Cardiac muscle cell (in vitro differentiated cells and primary cell): ENCODE results near the gene RADIL. TPM values are rescaled to one million over a fixed set of nuclear protein-coding genes. Genes with fewer than 3 reads are reported as not detected.

ENCODE experiments used
- DNase-seq, 2 donors: peaks; one replicate each; pipeline versions ENCODE4 v3.0.0 to v3.0.0-alpha.2; 2010 to 2017; ENCODE audit warnings: low read depth in 1 of 2, low spot score in 1 of 2
- H3K27ac ChIP-seq: fragments of 200-600 bp; sonication (generic); 2 replicates; pipeline ENCODE4 v1.5.1; 2016
- H3K27me3 ChIP-seq: fragments of 200-600 bp; sonication (generic); 2 replicates; pipeline ENCODE4 v1.6.0; 2016; ENCODE audit warnings: control low read depth
- H3K36me3 ChIP-seq: fragments of 200-600 bp; sonication (generic); 2 replicates; pipeline ENCODE4 v1.5.1; 2016; ENCODE audit warnings: control low read depth
- H3K4me1 ChIP-seq: fragments of 200-600 bp; sonication (generic); 2 replicates; pipeline ENCODE4 v1.8.1; 2017; ENCODE audit warnings: low read depth, mild to moderate bottlenecking, mixed run types
- H3K4me3 ChIP-seq: fragments of 200-600 bp; sonication (generic); 2 replicates; pipeline ENCODE4 v1.5.1; 2016; ENCODE audit warnings: mild to moderate bottlenecking
- H3K9me3 ChIP-seq: fragments of 200-600 bp; sonication (generic); 2 replicates; pipeline ENCODE4 v1.5.1; 2017; ENCODE audit warnings: low read depth, mild to moderate bottlenecking, control low read depth
- CTCF ChIP-seq: IDR thresholded peaks from 2 replicates; pipeline ENCODE4 v1.5.1; 2012; ENCODE audit warnings: low read depth, mild to moderate bottlenecking, low read length
- polyA plus RNA-seq: library from polyadenylated mRNA; unstranded; fragments of >200 nt; fragmentation: Nextera tagmentation; extraction: Ambion mirVana; gene quantifications from 2 replicates; pipeline ENCODE4 v1.2.1, GENCODE V29; 2016
- total RNA-seq: library from RNA; depleted of rRNA; stranded (reverse); fragments of >200 nt; gene quantifications from 2 replicates; pipeline ENCODE4 v1.2.3, GENCODE V29; 2016

The RADIL gene, protein sequence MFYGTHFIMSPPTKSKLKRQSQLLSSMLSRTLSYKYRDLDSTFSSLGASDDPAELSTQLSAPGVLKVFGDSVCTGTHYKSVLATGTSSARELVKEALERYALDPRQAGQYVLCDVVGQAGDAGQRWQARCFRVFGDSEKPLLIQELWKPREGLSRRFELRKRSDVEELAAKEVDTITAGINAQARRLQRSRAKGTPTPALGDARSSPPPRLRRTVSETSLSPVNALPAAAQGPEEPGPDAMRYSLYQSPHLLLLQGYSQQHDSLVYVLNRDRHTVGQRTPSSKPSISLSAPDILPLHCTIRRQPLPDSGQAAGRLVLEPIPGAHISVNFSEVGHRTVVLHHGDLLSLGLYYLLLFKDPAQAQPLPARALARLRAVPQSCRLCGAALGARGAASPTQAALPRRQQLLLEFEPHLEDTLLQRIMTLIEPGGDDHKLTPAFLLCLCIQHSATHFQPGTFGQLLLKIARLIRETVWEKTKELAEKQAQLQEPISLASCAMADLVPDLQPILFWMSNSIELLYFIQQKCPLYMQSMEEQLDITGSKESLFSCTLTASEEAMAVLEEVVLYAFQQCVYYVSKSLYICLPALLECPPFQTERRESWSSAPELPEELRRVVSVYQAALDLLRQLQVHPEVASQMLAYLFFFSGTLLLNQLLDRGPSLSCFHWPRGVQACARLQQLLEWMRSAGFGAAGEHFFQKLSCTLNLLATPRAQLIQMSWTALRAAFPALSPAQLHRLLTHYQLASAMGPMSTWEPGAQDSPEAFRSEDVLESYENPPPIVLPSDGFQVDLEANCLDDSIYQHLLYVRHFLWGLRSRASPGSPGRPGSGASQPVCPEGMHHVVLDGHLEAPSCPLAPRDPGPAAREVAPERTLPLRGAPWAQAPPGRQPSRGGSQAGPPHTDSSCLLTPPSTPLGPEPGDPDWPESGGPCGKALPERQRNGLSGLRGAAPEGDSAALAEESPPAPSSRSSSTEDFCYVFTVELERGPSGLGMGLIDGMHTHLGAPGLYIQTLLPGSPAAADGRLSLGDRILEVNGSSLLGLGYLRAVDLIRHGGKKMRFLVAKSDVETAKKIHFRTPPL
- total RNA-seq: 61.2 and 110 TPM in 2 replicates
- 41.6 and 60.6 TPM in 2 replicates for polyA plus RNA-seq

DNA sequence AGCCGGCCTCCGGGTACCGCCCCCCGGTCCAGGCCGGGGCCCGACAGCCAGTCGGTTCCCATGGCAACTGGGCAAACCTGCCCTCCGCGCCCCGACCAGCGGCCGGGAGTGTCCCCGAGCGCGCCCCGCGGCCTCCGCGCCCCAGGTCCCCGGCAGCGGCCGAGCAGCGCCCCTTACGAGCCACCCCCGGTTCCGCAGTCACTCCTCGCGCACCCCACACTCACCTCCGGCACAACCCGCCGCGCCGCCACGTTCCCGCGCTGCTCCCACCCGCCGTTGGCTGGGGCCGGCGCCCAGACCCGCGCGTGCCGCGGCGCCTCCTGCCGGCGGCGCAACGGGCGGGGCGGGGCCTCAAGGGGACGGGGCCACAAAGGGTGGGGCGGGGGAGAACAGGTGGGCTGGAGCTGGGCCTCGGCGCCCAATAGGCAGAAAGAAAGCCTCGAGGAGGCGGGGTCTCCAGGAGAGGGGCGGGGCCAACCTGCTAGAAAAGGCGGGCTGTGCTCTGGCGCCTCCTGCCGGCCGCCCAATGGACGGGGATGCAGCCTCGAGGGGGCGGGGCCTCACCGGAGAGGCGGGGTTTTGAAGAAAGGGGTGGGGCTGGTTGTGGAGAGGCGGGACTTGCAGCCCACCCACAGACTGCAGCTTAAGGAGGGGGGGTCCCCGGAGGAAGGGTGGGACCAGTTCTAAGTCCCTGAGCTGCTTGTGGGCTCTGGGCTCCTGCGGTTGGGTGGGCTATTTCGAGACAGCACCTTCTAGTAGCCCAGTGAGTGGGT is at the start of gene RADIL:
TSS of gene RADIL (minus strand) at position 345 of the 773 bp plus-strand sequence. CDS start 5,577 bp downstream, outside the sequence.
- H3K9me3 ChIP-seq: no peaks in the 10 kb centered on the region
- H3K36me3 ChIP-seq: no peaks in the 10 kb centered on the region
- peak within 1 kb of the TSS; percentile 63 for H3K4me3 ChIP-seq
- no peaks in the 10 kb centered on the region for H3K27me3 ChIP-seq
- H3K4me1 ChIP-seq: peaks cover 26% of the 10 kb centered on the region
- DNase-seq: peak; percentile 91 to 98
- H3K27ac ChIP-seq: peak within 1 kb of the TSS; percentile 88
- peak; percentile 80 for TF ChIP-seq CTCF

GRCh38 chr7:4931943-4932342 is 48.4 kb upstream of the RADIL start:
- Histone ChIP-seq H3K4me1 (no peaks in the 10 kb centered on the region), H3K36me3 (no peaks in the 10 kb centered on the region), H3K27ac (no peak overlapping the region), H3K9me3 (no peaks in the 10 kb centered on the region), H3K27me3 (no peaks in the 10 kb centered on the region), H3K4me3 (no peak overlapping the region)
- DNase-seq: peak; percentile 5 to 20
- no peak for TF ChIP-seq CTCF

- no peaks in the 10 kb centered on the region for H3K27me3 ChIP-seq
- H3K4me3 ChIP-seq: no peak overlapping the region
- no peaks in the 10 kb centered on the region for H3K9me3 ChIP-seq
- no peak for DNase-seq
- no peak for TF ChIP-seq CTCF
- H3K4me1 ChIP-seq: no peaks in the 10 kb centered on the region
- H3K36me3 ChIP-seq: no peaks in the 10 kb centered on the region
- no peak overlapping the region for H3K27ac ChIP-seq
Measured at GRCh38 chr7:4929005-4929404, 45.5 kb upstream of the RADIL start.

DNA sequence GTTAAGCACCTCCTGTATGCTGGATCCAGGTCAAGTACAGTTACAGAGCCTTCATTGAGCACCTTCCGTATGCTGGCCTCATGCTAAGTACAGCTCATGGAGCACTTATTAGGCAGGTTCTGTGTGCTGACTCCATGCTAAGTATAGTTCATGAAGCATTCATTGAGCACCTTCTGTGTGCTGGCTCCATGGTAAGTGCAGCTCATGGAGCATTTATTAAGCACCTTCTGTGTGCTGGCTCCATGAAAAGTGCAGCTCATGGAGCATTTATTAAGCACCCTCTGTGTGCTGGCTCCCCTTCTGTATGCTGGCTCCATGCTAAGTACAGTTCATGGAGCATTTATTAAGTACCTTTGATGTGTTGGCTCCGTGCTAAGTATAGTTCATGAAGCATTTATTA is 44.9 kb upstream of the RADIL start:
- Histone ChIP-seq H3K27me3 (no peaks in the 10 kb centered on the region), H3K4me1 (no peaks in the 10 kb centered on the region), H3K36me3 (no peaks in the 10 kb centered on the region), H3K27ac (no peak overlapping the region), H3K9me3 (no peaks in the 10 kb centered on the region), H3K4me3 (no peak overlapping the region)
- TF ChIP-seq CTCF: no peak
- no peak for DNase-seq
